ENCODE results near the gene FMNL3. TPM values are rescaled to one million over a fixed set of nuclear protein-coding genes. Genes with fewer than 3 reads are reported as not detected.

Gene FMNL3
- total RNA-seq, 1 donor from 2014 or later: 19.2 TPM

- Mint-ChIP-seq H3K36me3 (peaks cover 12% of the 10 kb centered on the region), H3K4me1 (peaks cover 16% of the 10 kb centered on the region), H3K27ac (no peak overlapping the region), H3K9me3 (no peaks in the 10 kb centered on the region), H3K27me3 (ENCODE audit: low read depth) (no peaks in the 10 kb centered on the region), H3K4me3 (no peak overlapping the region)
- no peak for TF ChIP-seq CTCF (IDR thresholded peaks at IDR 0.05; ENCODE audit: unreplicated experiment)
- DNase-seq (ENCODE audit: low spot score in 2 of 2, unreplicated experiment in 2 of 2): no peak
Observed at GRCh38 chr12:49641748-49642369, 65.3 kb downstream of the FMNL3 start.

GRCh38 chr12:49636979-49637755 is 70.0 kb downstream of the FMNL3 start:
- Mint-ChIP-seq H3K4me1 (peaks cover 14% of the 10 kb centered on the region), H3K27me3 (ENCODE audit: low read depth) (no peaks in the 10 kb centered on the region), H3K9me3 (no peaks in the 10 kb centered on the region), H3K4me3 (no peak overlapping the region), H3K27ac (peak overlapping the region; percentile 79), H3K36me3 (peaks cover 15% of the 10 kb centered on the region)
- DNase-seq (ENCODE audit: low spot score in 2 of 2, unreplicated experiment in 2 of 2): no peak
- TF ChIP-seq CTCF (IDR thresholded peaks at IDR 0.05; ENCODE audit: unreplicated experiment): peak; percentile 42

DNA sequence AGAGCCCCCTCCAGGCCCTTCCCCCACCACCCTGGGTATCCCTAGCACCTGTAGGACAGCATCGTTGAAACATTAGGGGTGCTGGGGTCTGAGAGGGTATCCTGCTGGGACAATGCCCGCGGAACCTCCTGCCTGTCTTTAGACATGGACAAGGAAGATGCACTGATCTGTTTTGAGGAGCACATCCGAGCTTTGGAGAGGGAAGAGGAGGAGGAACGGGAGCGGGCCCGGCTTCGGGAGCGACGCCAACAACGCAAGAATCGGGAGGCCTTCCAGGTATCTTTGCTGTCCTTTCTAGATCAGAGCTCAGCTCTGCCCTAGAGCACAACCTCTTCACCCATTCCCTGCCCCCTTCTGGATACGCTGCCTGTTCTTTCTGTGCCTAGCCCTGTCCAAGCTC is 70.6 kb downstream of the FMNL3 start:
- Mint-ChIP-seq H3K27me3 (ENCODE audit: low read depth) (no peaks in the 10 kb centered on the region), H3K36me3 (peaks cover 18% of the 10 kb centered on the region), H3K4me1 (peaks cover 14% of the 10 kb centered on the region), H3K9me3 (no peaks in the 10 kb centered on the region), H3K27ac (peak overlapping the region; percentile 79), H3K4me3 (no peak overlapping the region)
- TF ChIP-seq CTCF (IDR thresholded peaks at IDR 0.05; ENCODE audit: unreplicated experiment): no peak
- no peak for DNase-seq (ENCODE audit: low spot score in 2 of 2, unreplicated experiment in 2 of 2)

DNA sequence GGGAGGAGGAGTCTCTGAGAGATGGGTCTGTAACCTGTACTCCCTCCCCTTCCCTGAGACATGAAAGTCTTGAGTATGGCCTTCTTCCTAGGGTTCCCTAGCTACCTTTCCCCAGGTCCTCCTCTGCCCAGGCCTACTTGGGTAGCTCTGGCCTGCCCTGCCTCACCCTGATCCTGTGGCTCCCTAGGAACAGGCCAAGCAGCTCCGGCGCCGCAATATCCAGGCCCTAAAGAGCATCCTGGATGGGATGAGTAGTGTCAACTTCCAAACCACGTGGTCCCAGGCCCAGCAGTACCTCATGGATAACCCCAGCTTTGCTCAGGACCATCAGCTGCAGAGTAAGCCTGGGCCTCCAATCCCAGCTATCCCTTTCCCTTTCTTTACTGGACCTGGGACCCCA is 71.5 kb downstream of the FMNL3 start:
- no peak overlapping the region for H3K4me3 Mint-ChIP-seq
- no peaks in the 10 kb centered on the region for H3K9me3 Mint-ChIP-seq
- H3K36me3 Mint-ChIP-seq: peaks cover 16% of the 10 kb centered on the region
- TF ChIP-seq CTCF (IDR thresholded peaks at IDR 0.05; ENCODE audit: unreplicated experiment): no peak
- no peak overlapping the region for H3K27ac Mint-ChIP-seq
- DNase-seq (ENCODE audit: low spot score in 2 of 2, unreplicated experiment in 2 of 2): no peak
- no peaks in the 10 kb centered on the region for H3K27me3 Mint-ChIP-seq (ENCODE audit: low read depth)
- peaks cover 14% of the 10 kb centered on the region for H3K4me1 Mint-ChIP-seq

- no peak for DNase-seq (ENCODE audit: low spot score in 2 of 2, unreplicated experiment in 2 of 2)
- H3K27ac Mint-ChIP-seq: no peak overlapping the region
- H3K4me1 Mint-ChIP-seq: peaks cover 14% of the 10 kb centered on the region
- peaks cover 11% of the 10 kb centered on the region for H3K36me3 Mint-ChIP-seq
- no peaks in the 10 kb centered on the region for H3K27me3 Mint-ChIP-seq (ENCODE audit: low read depth)
- no peak overlapping the region for H3K4me3 Mint-ChIP-seq
- TF ChIP-seq CTCF (IDR thresholded peaks at IDR 0.05; ENCODE audit: unreplicated experiment): no peak
- no peaks in the 10 kb centered on the region for H3K9me3 Mint-ChIP-seq
Observed at GRCh38 chr12:49635036-49635435, 72.2 kb downstream of the FMNL3 start.
